Lower leg skin (tissue), 3 donors: ENCODE data around the gene CD8B.

ENCODE experiments used
- CTCF ChIP-seq, 3 donors: fragments of 450-650 bp; IDR thresholded peaks; one replicate each; pipeline ENCODE4 v1.5.1; 2016; ENCODE audit warnings: antibody characterized with exemption in 3 of 3, mild to moderate bottlenecking in 3 of 3, moderate library complexity in 2 of 3
- POLR2A ChIP-seq, 2 donors: fragments of 450-650 bp; IDR thresholded peaks; one replicate each; pipeline ENCODE4 v1.6.1; 2016 to 2017; ENCODE audit warnings: antibody characterized with exemption in 2 of 2, mild to moderate bottlenecking in 1 of 2, moderate library complexity in 1 of 2

- TF ChIP-seq POLR2A (IDR thresholded peaks at IDR 0.05) (no peak), CTCF (IDR thresholded peaks at IDR 0.05) (no peak)
Observed at GRCh38 chr2:86783615-86784339, 77.9 kb downstream of the CD8B start.
